Lung microvascular endothelial cell (primary cell): ENCODE data around the gene INPP5F. TPM values are rescaled to one million over a fixed set of nuclear protein-coding genes. Genes with fewer than 3 reads are reported as not detected.

Experiments used
- DNase-seq, 2 donors: peaks; one replicate each; pipeline versions ENCODE4 v3.0.0 to v3.0.0-alpha.2; 2010; ENCODE audit warnings: low read depth in 2 of 2
- total RNA-seq: library from RNA; depleted of rRNA; stranded (reverse); fragments of >200 nt; gene quantifications from 2 replicates; pipeline ENCODE4 v1.2.1, GENCODE V29; 2014

The INPP5F gene
- total RNA-seq, 1 donor from 2014 or later = 8.1 TPM

- DNase-seq = no peak
Observed at GRCh38 chr10:119815671-119816070, 89.8 kb downstream of the INPP5F start.

GRCh38 chr10:119817991-119818888 is 92.4 kb downstream of the INPP5F start:
- peak in 1 of 2 donors; percentile 62 for DNase-seq

GRCh38 chr10:119818889-119819270 is 93.0 kb downstream of the INPP5F start:
- DNase-seq = no peak

DNA sequence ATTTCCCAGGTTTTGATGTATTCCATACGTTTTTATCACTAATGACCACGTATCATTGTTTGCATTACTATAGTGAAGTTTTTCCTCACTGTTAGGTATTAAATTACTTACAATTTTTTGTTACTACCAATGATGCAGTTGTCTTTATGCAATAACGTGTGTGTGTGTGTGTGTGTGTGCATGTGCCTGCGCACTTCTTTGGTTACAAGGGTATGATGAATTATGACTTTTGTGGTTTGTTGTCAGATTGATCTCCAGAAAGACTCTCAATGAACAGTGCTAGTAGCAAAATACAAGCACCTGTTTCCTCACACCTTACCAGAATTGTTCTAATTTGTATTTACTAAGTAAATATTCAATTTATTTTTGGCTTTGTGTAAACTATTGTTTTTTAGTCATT is 95.3 kb downstream of the INPP5F start:
- DNase-seq = no peak

DNA sequence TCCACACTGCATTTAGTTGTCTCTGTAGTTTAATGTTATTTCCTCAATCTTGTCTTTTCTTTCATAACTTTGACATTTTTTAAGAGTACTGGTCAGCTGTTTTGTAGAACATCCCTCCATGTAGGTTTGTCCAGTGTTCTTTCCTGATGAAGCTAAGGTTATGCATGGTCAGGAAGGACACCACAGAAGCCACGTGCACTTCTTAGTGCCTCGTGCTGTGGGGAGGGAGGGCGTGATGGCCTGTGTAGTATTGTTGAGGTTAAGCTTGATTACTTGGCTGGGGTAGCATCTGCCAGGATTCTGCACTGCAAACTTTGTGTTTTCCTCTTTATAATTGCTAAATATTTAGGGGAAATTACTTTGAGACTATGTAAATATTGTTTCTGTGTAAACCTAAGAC is 98.4 kb downstream of the INPP5F start:
- no peak for DNase-seq

GRCh38 chr10:119826771-119827170 is 100.9 kb downstream of the INPP5F start:
- DNase-seq = peak in 1 of 2 donors; percentile 9

GRCh38 chr10:119827430-119827829 is 101.6 kb downstream of the INPP5F start:
- DNase-seq = no peak

- DNase-seq = no peak
Observed at GRCh38 chr10:119829429-119829828, 103.6 kb downstream of the INPP5F start.

GRCh38 chr10:119830851-119831250 is 105.0 kb downstream of the INPP5F start:
- no peak for DNase-seq

GRCh38 chr10:119831656-119832055 is 105.8 kb downstream of the INPP5F start:
- no peak for DNase-seq

DNA sequence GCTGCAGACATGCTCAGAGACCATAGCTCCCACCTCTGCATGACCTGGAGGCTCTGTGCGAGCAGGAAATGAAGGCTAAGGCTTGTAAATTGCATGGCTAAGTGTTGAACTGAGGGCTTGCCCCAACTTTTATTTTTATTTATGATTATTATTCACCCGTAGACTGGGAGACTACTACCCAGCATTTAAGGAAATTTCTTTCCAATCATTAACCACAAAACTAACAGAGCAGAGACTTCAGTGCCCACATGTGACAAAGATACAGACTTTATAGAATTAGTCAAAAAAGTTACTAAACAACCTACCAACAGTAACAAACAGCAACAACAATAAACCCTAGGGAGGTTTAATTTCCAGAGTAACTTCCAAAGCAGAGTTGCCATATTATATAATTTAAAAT is 107.1 kb downstream of the INPP5F start:
- DNase-seq = no peak

DNA sequence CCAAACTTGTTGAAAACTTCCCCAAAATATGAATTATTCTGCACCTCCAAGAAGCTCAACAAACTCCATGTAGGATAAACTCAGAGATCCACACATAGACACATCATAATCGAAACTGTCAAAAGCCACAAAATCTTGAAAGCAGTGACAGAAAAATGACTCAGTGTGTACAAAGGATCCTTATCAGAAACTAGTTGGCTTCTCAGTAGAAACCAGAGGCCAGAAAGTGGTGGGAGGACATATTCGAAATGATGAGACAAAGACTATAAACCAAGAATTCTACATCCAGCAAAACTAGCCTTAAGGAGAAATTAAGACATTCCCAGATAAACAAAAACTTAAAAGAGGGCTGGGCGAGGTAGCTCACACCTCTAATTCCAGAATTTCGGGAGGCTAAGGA is 108.3 kb downstream of the INPP5F start:
- DNase-seq = no peak

GRCh38 chr10:119845656-119846055 is 119.8 kb downstream of the INPP5F start:
- DNase-seq = no peak

- peak in 1 of 2 donors; percentile 32 for DNase-seq
Observed at GRCh38 chr10:119849031-119849789, 123.4 kb downstream of the INPP5F start.

GRCh38 chr10:119849944-119850343 is 124.1 kb downstream of the INPP5F start:
- DNase-seq = no peak

GRCh38 chr10:119852277-119852676 is 126.4 kb downstream of the INPP5F start:
- no peak for DNase-seq

- no peak for DNase-seq
Observed at GRCh38 chr10:119852822-119853221, 127.0 kb downstream of the INPP5F start.

- DNase-seq = no peak
Observed at GRCh38 chr10:119853574-119853973, 127.7 kb downstream of the INPP5F start.

GRCh38 chr10:119858063-119858462 is 132.2 kb downstream of the INPP5F start:
- DNase-seq = no peak

DNA sequence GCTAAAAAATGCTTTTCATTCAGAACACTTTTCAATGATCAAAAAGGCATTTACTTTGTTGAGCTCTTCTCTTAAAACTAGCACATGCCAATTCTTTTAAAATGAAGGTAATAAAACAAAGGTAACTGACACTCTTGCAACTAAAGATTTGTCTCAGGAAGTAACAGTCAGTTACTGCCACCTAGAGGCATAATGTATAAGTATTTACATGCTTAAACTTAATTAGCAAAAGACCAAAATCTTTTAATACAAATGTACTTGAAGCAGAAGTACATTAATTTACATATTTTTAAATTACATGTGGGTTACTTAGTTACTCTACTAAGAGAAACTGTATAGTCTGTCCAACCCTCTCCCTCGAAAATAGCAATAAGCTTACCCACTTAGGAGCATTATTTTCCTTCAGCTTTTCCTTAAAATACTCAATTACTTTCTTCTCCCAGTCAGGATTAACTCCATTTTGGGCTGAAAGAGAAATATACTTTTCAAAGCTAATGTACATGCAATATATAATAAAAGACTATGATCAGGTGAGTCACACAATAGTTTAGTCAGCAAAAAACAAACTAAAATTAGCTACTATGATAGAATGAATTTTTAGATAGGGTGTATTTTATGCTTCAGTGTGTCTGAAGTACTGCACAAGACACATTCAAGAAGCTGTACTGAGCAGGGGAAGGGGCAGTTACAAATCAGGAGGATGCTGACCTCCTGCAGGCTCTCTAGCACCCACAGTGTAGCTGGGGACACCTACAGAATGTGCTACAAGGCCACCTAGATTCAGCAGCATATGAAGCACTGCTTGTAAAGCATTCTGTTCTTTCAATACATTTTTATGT is 133.8 kb downstream of the INPP5F start:
- DNase-seq = peak; percentile 74

- no peak for DNase-seq
Observed at GRCh38 chr10:119860866-119861607, 135.2 kb downstream of the INPP5F start.
